Coronary artery (tissue), 2 donors: ENCODE measurements around the gene YBX2.

ENCODE experiments used
- DNase-seq: peaks from one replicate; pipeline ENCODE4 v3.0.0-alpha.2; 2017; ENCODE audit warnings: low spot score
- H3K27ac ChIP-seq, 2 donors: fragments of 200-600 bp; sonication (generic); one replicate each; pipeline ENCODE4 v1.5.1; 2016 to 2019
- H3K4me3 ChIP-seq: fragments of 200-600 bp; sonication (generic); 2 replicates; pipeline ENCODE4 v1.5.1; 2016; ENCODE audit warnings: mild to moderate bottlenecking, moderate library complexity
- TF ChIP-seq, protein P1 (sequence below): fragments of 200-600 bp; sonication (generic); IDR thresholded peaks from one replicate; pipeline ENCODE4 v1.5.1; 2019; ENCODE audit warnings: antibody characterized with exemption

Gene YBX2

DNA sequence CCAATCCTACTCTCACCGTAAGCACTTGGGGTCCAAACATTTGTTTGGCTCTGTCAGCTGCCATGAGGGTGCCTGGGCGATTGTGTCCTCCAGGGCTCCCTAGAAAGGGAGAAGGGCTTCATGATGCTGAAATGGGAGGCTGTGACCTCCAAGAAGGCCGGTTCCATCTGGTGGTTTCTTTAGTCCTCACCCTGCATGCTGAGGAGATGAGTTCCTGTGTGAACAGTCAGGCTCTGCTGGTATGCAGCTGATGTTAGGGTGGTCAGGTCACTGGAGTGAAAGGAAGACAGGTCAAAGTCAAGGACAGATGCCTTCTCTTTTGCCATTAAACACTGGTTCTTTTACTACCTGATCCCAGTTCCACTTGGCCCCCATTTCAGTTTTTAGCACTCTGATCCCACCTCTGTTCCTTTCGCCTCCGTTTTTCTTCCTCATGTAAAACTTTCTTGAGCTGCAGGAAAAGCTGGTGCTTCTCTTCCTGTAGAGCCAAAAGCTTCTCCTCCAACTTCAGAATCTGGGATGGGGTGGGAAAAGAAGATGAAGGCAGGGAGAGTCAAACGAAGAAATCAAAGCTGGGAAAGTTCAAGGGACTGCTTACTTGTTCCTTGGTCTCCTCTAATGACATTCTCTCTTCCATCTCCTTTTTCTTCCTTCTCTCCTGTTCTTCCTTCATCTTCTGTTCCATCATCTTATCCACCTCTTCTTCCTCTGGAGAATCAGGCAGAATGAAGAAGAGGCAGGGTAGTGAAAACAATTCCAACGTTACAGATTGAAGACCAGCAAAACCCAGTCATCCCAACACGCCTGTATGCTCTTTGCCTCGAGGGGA lies 19.7 kb upstream of the YBX2 start:
- no peak for DNase-seq
- TF ChIP-seq, protein P1, sequence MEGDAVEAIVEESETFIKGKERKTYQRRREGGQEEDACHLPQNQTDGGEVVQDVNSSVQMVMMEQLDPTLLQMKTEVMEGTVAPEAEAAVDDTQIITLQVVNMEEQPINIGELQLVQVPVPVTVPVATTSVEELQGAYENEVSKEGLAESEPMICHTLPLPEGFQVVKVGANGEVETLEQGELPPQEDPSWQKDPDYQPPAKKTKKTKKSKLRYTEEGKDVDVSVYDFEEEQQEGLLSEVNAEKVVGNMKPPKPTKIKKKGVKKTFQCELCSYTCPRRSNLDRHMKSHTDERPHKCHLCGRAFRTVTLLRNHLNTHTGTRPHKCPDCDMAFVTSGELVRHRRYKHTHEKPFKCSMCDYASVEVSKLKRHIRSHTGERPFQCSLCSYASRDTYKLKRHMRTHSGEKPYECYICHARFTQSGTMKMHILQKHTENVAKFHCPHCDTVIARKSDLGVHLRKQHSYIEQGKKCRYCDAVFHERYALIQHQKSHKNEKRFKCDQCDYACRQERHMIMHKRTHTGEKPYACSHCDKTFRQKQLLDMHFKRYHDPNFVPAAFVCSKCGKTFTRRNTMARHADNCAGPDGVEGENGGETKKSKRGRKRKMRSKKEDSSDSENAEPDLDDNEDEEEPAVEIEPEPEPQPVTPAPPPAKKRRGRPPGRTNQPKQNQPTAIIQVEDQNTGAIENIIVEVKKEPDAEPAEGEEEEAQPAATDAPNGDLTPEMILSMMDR: no peak
- Histone ChIP-seq H3K27ac (peak overlapping the region; percentile 95 to 97), H3K4me3 (peak overlapping the region; percentile 81)

DNA sequence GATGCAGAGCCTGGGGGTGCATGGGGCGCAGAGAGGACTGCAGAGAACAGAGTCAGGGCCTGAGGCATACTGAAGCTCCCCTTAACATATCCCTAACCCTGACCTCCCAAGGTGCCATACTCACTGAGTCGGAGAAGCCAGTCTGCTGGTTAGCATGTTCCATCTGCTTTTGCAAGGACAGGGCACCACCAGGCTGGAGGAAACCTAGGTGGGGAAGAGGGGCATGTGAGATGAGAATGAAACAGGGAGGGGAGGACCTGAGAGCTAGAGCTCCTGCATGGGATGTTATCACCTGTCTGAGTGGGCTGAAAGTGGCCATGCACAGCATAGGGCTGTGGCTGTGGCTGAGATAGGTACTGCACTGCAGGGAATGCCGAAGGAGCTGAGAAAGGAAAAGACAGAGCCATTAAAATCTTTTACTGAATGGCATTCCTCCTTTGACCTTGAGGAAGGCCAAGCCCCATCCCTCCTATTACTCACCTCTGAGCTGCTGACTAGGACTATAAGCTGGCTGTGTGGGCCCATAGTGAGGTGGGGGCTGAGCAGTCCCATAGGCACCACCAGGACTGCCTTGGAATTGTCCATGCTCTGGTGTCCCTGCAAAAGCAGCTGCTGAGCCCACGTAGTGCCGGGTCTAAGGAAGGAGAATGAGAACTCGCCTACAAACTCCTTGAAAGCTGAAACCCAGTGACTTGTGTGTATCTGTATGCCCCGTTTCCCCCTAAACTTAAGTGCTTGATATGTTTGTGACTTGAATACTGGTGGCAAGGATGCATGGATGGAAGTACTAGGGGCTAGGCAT lies 18.9 kb upstream of the YBX2 start:
- H3K4me3 ChIP-seq: no peak overlapping the region
- DNase-seq: no peak
- peak overlapping the region in 1 of 2 donors; percentile 21 for H3K27ac ChIP-seq

DNA sequence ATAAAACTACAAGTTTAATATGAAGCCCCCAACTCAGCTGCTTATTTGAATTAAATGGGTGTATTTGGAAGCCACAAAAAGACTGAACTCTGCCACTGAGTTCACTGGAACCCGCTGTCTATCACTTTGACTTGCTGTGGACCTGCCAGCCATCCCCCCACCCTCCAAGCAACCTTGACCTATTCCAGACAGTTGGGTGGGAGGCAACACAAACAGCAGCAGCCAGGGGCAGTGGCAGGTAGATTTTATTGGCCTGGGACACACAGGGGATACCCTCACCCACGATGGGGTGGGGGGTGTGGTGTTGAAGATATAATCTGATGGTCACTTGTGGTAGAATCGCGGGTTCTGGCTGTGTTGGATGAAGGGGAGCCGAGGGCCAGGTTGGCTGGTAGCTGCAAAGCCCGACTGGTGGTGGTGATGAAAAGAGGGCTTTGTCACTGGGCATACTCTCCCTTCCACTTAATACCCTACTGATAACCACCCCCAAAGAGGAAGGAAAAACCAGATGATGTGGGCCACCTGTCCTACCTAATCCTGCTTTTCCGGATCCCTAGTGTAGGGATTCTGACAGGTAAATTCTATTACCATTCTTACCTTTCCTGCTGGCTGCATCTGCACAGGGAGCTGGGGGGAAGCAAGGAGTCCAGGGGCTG lies 18.1 kb upstream of the YBX2 start:
- Histone ChIP-seq H3K4me3 (no peak overlapping the region), H3K27ac (peak overlapping the region in 1 of 2 donors; percentile 21)
- no peak for DNase-seq
- TF ChIP-seq, protein P1: no peak

More for the DNA sequence above, 18.9 kb upstream of the YBX2 start:
- TF ChIP-seq, protein P1: no peak

DNA sequence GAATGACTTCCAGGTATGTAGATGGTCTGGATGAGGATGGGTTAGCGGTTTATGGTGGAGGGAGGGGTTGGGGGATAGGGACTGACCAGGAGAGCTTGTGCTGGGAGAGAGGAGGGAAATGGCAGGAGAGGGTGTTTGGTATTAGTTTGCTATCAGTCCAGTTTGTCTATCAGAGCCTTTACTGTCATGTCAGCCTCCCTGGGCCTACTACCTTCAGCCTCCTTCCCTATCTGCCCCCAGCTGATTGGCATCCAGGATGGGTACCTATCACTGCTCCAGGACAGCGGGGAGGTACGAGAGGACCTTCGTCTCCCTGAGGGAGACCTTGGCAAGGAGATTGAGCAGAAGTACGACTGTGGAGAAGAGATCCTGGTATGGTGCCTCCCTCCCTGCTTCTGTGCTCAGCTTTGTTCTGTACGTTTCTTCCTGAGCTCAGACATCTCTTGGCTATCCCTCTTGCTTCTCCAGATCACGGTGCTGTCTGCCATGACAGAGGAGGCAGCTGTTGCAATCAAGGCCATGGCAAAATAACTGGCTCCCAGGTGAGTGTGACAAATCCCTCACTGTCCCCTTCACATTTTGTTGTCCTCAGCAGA lies 16.8 kb upstream of the YBX2 start:
- H3K4me3 ChIP-seq: no peak overlapping the region
- no peak for DNase-seq
- peak overlapping the region in 1 of 2 donors; percentile 42 for H3K27ac ChIP-seq
- TF ChIP-seq, protein P1: no peak

DNA sequence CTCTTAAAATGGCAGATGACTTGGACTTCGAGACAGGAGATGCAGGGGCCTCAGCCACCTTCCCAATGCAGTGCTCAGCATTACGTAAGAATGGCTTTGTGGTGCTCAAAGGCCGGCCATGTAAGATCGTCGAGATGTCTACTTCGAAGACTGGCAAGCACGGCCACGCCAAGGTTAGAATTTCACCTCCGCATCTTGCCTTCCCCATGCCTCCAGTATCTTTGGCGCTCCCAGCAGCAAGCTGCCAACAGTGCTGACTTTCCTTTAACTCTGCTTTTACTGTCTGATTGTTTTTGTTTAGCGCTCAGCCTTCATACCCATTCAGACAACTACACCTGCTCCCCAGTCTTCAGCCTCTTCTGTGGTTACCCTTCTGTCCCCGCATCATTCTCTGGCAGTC lies 15.2 kb upstream of the YBX2 start:
- no peak for DNase-seq
- TF ChIP-seq, protein P1: no peak
- H3K27ac ChIP-seq: peak overlapping the region in 1 of 2 donors; percentile 99
- peak overlapping the region; percentile 92 for H3K4me3 ChIP-seq

DNA sequence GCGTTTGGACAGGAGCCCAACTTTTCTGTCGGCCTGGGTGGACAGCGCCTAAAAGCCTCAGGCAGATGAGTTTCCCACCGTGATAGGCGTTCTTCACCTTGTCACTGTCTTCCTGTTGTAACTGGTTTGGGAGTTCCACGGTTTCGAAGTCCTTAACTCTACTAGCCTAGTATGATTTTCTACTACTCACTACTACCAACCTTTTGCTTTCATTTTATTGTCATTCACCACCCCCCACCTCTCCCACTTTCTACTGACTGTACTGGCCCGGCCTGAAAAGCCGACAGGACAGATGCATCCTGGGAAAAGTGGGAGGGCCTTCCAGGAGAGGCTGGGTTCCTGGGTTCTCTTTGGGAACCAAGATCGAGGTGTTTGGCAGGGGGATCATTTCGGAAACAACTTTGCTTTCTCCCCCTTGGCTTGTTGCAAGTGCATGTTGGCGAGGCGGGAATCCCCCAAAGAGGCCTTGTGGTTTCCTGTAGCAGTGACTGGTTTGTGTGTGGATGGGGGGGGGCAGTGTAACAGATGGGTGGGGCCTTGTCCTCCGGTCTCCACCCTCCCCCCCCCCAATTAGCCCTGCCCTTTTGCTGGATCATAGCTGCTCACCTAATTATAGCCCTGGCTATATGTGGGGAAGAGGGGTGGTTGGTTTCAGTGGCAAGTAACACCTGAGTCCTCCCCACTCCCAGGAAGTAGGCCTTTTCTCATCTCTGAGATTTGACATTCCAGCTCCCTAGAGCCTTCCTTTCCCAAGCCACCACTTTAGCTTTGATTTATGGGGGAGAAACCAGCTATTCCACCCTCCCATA lies 14.4 kb upstream of the YBX2 start:
- peak overlapping the region; percentile 99 for H3K27ac ChIP-seq
- DNase-seq: peak; percentile 86
- TF ChIP-seq, protein P1: no peak
- H3K4me3 ChIP-seq: peak overlapping the region; percentile 92
